Stimulated activated CD4-positive, alpha-beta T cell treated with anti-CD3 and anti-CD28 coated beads, TNF-alpha, amount 100 ng/mL, for 48 hours (primary cell): ENCODE data around the gene TFPI.
"Not testable (repeated sequence)": the region's sequence is repeated elsewhere in the genome, so short reads cannot be mapped to it uniquely, and the experiment has no call there.

Source experiments
- DNase-seq, 3 donors: peaks; one replicate each; pipeline ENCODE4 v3.0.0-alpha.2; 2020; ENCODE audit warnings: low read depth in 3 of 3

Gene TFPI

GRCh38 chr2:187554011-187554703 lies at the start of gene TFPI:
Gene TFPI (minus strand): TSS chr2:187554435. CDS start chr2:187503768, 50,667 bp downstream.
- no peak for DNase-seq

- DNase-seq: no peak
These were observed 40.6 kb upstream of the TFPI start for GRCh38 chr2:187594801-187595200.

- DNase-seq: no peak
These were observed 39.5 kb upstream of the TFPI start for GRCh38 chr2:187593697-187594096.

- no peak for DNase-seq
These were observed 38.9 kb upstream of the TFPI start for GRCh38 chr2:187593098-187593497.

- DNase-seq: no peak
These were observed 35.9 kb upstream of the TFPI start for GRCh38 chr2:187590175-187590574.

GRCh38 chr2:187586011-187586641 lies 31.9 kb upstream of the TFPI start:
- no peak for DNase-seq

GRCh38 chr2:187581125-187581896 lies 27.1 kb upstream of the TFPI start:
- DNase-seq: peak in 2 of 3 donors; percentile 1 to 33

- DNase-seq: no peak
These were observed 26.4 kb upstream of the TFPI start for GRCh38 chr2:187580462-187581124.

GRCh38 chr2:187577310-187577709 lies 23.1 kb upstream of the TFPI start:
- no peak for DNase-seq

GRCh38 chr2:187576906-187577305 lies 22.7 kb upstream of the TFPI start:
- DNase-seq: no peak

GRCh38 chr2:187575751-187576067 lies 21.5 kb upstream of the TFPI start:
- no peak for DNase-seq

- no peak for DNase-seq
These were observed 20.9 kb upstream of the TFPI start for GRCh38 chr2:187574969-187575750.

GRCh38 chr2:187573722-187574121 lies 19.5 kb upstream of the TFPI start:
- no peak for DNase-seq

GRCh38 chr2:187571996-187572395 lies 17.8 kb upstream of the TFPI start:
- not testable (repeated sequence) for DNase-seq

- DNase-seq: no peak
These were observed 15.3 kb upstream of the TFPI start for GRCh38 chr2:187569571-187569970.

- no peak for DNase-seq
These were observed 14.8 kb upstream of the TFPI start for GRCh38 chr2:187569042-187569441.

GRCh38 chr2:187567126-187567525 lies 12.9 kb upstream of the TFPI start:
- no peak for DNase-seq

- no peak for DNase-seq
These were observed 12.5 kb upstream of the TFPI start for GRCh38 chr2:187566712-187567111.

- DNase-seq: no peak
These were observed 12.0 kb upstream of the TFPI start for GRCh38 chr2:187566266-187566665.

- DNase-seq: not testable (repeated sequence)
These were observed 11.4 kb upstream of the TFPI start for GRCh38 chr2:187565618-187566017.

GRCh38 chr2:187556493-187556892 lies 2.3 kb upstream of the TFPI start:
- not testable (repeated sequence) for DNase-seq

GRCh38 chr2:187554704-187555082 lies 458 bp upstream of the TFPI start:
- DNase-seq: no peak
